T follicular helper cell (primary cell): Measurements from ENCODE around the gene KDM1B.
"Not testable (repeated sequence)": the region's sequence is repeated elsewhere in the genome, so short reads cannot be mapped to it uniquely, and the experiment has no call there.

Source experiments
- DNase-seq: peaks from one replicate; pipeline ENCODE4 v3.0.0-alpha.2; 2020; ENCODE audit warnings: low read depth

The KDM1B gene

GRCh38 chr6:18186540-18187250 lies 31.5 kb downstream of the KDM1B start:
- DNase-seq, result no peak

DNA sequence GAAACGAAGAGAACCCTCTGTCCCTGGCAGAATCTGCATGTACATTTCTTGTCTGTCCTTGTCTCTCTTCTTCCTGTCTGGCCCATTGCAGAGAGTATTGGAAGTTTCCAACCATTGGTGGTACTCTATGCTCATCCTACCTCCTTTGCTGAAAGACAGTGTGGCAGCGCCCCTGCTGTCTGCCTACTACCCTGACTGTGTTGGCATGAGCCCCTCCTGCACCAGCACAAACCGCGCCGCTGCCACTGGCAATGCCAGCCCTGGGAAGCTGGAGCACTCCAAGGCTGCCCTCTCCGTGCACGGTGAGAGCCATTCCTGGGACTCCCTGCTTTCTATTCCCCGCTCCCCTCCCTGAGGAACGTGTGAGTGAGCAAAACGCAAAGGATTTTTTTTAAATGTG lies 32.5 kb downstream of the KDM1B start:
- DNase-seq, result no peak

DNA sequence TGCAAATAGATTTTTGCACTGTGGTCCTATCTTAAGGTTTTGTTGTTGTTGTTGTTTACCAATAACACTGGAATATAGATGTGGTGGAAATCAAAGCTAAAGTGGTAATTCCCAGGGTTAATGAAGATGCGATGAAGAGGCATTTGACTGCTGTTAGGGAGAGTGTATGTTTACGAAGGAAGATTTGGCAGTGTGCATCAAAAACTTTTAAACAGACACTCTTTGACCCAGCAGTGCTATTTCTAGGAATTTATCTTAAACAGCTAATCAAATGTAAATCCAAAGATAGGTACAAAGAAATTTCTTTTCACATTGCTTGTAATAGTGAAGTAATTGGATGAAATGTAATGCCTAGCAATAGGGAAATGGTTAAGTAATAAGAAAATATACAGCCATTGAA lies 34.0 kb downstream of the KDM1B start:
- no peak for DNase-seq

DNA sequence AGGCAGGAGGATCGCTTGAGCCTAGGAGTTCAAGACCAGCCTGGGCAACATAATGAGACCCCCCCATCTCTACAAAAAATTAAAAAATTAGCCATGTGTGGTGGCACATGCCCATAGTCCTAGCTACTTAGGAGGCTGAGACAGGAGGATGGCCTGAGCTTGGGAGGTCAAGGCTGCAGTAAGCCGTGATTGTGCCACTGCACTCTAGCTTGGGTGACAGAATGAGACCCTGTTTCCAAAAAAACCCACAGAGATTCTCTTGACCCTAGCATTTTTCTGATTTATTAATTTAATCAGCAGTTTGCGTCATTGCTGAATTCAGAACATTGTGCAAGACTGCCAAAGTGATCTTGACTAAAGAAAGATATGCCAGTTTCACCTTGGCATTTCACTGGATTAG lies 36.8 kb downstream of the KDM1B start:
- DNase-seq, result no peak

- DNase-seq, result no peak
These were observed 48.6 kb downstream of the KDM1B start for GRCh38 chr6:18203786-18204185.

DNA sequence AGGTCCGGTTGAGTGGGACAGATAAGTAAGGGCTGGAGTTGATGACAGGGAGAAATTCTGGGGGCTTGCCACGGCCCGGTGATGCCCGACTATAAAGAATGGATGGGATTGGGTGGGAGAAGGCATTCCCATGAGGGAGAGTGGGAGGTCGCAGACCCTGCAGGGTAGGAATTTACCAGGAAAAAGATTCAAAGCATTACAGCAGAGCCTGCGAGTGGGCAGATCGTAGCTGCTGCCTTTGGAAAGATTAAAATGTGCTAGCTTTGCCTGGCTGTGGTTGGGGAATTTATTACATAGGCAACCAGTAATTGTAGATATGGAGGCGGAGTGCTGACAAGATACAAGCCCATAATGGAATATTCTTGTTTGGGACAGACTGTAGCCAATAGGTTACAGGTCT lies 49.5 kb downstream of the KDM1B start:
- DNase-seq, result no peak

DNA sequence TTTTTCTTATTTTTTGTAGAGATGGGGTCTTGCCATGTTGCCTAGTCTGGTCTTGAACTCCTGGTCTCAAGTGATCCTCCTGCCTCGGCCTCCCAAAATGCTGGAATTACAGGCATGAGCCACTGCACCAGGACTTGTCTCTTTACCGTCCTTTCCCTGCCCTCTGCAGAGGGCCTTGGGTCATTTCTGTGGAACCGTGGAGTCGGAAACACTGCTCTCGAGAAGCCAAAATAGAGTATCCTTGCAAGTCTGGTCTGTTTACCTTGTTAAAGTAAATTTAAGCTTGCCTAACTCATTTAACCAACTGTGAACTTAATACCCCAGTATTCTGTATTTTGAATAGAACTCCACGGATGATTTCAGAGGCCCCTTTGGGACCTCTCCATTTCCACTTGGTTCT lies 51.4 kb downstream of the KDM1B start:
- no peak for DNase-seq

- DNase-seq, result no peak
These were observed 52.2 kb downstream of the KDM1B start for GRCh38 chr6:18207438-18207837.

- DNase-seq, result no peak
These were observed 52.7 kb downstream of the KDM1B start for GRCh38 chr6:18207949-18208348.

DNA sequence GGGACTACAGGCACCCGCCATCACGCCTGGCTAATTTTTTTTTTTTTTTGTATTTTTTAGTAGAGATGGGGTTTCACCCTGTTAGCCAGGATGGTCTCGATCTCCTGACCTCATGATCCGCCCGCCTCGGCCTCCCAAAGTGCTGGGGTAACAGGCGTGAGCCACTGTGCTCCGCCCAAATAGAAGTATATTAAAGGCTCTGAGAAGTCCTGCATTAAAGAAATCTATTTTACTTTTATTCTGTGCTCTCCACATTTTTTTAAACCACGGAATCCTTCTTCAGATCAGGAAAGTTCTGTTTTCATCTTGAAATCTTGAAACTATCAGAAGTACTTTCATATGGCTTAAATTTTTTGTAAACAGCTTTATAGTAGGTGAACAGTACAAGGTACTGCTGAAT lies 53.6 kb downstream of the KDM1B start:
- not testable (repeated sequence) for DNase-seq

DNA sequence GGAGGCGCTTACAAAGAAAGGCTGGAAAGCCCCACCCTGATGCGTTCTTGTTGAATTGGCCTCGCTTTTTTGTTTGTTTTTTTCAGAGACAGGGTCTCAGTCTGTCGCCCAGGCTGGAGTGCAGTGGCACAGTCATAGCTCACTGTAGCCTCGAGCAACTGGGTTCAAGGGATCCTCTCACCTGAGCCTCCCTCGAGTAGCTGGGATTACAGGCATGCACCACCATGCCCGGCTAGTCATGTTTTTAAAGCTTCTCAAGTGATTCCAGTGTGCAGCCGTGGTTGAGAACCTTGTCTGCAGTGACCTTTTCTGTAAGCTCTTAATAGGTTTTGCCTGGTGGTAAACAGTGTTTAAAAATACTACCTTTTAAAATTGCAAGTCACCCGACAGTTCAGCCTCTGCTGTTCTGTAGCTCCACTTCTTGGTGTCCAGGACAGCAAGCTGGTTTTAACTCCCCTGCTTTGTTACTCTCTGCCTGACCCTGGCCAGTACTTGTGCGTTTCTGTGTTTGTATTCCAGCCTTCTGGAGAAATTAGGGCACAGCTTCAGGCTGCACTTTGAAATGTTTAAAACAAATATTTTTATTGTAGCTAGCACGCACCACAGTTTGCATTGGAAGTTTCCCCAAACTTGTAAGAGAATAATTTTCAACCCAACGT lies 54.4 kb downstream of the KDM1B start:
- no peak for DNase-seq

DNA sequence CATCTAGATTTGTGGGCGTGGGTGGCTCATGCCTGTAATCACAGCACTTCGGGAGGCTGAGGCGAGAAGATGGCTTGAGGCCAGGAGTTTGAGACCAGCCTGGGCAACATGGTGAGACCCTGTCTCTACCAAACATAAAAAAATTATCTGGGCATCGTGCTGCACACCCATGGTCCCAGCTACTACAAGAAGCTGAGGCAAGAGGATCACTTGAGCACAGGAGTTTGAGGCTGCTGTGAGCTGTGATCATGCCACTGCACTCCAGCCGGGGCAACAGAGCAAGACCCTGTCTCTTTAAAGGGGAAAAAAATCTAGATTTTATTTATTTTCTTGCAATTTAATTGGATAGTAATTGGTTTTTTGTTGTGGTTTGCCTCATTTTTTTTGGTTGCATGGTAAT lies 55.5 kb downstream of the KDM1B start:
- no peak for DNase-seq

DNA sequence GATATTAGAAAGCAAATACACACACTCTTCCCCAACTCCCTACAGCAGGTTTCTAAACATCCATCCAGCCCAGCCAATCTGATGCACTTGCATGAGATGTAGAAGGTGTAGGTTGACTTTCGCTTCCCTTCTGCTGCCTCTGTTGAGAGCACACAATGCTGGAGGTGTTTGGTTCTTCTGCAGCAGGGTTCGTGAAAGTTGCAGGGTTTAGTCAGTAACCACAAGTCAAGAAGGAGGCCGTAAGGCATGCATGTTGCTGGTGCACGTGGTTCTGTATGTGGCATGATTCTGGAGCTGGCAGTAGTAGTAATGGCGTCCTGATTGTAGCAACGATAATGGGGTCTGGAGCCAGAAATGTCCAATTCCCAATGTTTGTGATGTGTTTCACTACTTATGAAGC lies 56.1 kb downstream of the KDM1B start:
- DNase-seq, result no peak

DNA sequence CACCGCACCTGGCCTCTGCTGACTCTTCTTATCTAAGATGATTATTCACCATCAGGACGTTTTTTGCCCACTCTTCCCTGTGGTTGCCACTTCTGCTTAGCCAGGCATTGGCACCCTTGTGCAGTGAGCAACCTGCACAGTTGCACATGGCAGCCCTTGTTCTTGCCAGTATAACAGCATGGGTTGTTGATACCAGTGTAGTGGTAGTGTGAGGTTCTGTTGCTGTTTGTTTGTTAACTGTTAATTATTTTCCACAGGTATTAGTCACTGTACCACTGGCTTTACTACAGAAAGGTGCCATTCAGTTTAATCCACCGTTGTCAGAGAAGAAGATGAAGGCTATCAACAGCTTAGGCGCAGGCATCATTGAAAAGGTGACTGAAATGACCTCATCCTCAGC lies 57.0 kb downstream of the KDM1B start:
- no peak for DNase-seq

DNA sequence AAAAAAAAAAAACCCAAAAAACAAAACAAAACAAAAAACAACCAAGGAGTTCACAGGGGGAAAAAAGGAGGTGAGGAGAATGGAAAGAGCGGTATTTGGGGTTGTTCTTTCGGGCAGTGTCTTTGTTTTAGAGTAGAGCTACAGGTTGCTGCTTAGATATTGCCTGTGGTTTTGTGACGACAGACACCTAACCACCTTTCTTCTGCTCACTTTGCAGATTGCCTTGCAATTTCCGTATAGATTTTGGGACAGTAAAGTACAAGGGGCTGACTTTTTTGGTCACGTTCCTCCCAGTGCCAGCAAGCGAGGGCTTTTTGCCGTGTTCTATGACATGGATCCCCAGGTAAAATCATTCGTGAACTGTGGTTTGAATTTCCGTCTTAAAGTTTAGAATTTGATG lies 58.2 kb downstream of the KDM1B start:
- DNase-seq, result peak; percentile 3

DNA sequence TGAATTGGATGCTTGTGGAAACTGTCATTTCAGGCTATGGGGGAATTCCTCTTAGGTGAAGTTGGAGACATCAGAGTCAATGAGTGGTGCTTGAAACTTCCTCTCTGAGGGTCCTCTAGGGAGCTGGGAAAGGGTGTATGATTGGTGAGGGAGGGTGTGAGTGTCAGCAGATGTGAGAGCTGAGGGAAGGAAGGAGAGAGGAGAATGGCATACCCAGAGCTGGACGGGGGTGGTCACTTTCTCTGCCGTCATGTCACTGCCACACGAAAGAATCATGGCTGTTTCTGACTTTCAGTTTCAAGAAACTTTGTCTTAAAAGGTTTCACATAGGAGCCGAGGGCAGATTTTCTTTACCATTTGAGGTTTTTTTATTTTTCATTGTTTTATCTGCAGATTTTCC lies 58.8 kb downstream of the KDM1B start:
- DNase-seq, result no peak

DNA sequence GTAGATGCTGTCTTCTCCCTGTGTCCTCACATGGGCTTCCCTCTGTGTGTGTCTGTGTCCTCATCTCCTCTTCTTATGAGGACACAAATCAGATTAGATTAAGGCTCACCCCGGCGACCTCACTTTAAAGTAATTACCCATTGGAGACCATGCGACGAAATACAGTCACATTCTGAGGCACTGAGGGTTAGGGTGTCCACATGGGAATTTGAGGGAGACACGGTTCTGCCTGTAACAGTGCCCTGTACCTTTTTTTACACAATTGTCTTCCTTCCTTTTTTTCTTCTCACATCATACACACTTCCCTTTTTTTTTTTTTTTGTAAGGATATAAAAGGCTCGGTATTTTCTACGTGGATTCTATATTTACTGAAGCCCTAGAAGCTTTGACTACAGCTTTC lies 60.2 kb downstream of the KDM1B start:
- DNase-seq, result no peak

GRCh38 chr6:18216411-18216810 lies 61.2 kb downstream of the KDM1B start:
- no peak for DNase-seq

GRCh38 chr6:18218233-18218632 lies 63.0 kb downstream of the KDM1B start:
- DNase-seq, result no peak

DNA sequence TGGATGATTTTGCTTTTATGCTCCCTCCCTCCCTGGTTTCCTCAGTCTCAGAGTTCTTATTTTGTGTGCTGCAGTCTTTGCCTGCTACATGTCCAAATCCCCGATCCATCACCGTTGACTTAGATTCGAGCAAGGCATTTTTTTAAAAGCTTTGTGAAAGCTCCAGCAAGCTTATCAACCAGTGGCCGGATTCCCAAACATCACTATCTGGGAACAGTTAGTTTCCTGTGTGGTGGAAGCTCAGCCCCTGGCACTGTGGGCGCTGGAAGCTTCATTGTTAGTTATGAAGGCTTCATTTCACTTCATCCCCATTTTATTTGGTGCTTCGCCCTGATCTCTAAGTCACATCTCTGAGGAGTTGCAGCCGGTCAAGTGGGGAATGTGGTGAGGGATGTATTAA lies 64.4 kb downstream of the KDM1B start:
- no peak for DNase-seq

- DNase-seq, result no peak
These were observed 66.0 kb downstream of the KDM1B start for GRCh38 chr6:18221288-18221615.

DNA sequence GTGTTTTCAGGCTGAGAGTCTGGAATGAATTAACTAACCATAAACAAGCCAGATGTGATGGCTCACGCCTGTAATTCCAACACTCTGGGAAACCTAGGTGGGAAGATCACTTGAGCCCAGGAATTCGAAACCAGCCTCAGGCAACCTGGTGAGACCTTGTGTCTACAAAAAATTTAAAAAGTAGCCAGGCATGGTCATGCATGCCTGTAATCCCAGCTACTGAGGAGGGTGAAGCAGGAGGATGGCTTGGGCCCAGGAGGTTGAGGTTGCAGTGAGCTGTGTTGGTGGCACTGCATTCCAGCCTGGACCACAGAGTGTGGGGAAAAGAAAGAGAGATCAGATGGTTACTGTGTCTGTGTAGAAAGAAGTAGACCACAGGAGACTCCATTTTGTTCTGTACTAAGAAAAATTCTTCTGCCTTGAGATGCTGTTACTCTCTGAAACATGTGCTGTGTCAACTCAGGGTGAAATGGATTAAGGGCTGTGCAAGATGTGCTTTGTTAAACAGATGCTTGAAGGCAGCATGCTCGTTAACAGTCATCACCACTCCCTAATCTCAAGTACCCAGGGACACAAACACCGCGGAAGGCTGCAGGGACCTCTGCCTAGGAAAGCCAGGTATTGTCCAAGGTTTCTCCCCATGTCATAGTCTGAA lies 71.4 kb downstream of the KDM1B start:
- not testable (repeated sequence) for DNase-seq

DNA sequence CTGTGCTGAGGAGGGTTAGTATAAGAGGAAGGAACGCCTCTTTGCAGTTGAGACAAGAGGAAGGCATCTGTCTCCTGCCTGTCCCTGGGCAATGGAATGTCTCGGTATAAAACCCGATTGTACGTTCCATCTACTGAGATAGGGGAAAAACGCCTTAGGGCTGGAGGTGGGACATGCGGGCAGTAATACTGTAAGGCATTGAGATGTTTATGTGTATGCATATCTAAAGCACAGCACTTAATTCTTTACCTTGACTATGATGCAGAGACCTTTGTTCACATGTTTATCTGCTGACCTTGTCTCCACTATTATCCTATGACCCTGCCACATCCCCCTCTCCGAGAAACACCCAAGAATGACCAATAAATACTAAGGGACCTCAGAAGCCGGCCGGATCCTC lies 71.9 kb downstream of the KDM1B start:
- DNase-seq, result not testable (repeated sequence)

DNA sequence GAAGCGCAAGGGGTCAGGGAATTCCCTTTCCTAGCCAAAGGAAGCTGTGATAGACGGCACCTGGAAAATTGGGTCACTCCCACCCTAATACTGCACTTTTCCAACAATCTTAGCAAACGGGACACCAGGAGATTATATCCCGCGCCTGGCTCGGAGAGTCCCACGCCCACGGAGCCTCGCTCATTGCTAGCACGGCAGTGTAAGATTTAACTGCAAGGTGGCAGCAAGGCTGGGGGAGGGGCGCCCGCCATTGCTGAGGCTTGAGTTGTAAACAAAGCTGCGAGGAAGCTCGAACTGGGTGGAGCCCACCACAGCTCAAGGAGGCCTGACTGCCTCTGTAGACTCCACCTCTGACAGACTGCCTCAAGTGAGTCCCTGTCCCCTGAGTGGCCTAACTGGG lies 73.4 kb downstream of the KDM1B start:
- not testable (repeated sequence) for DNase-seq
